PC-3 (cell line): Measurements from ENCODE around the gene MYO3B. TPM values are rescaled to one million over a fixed set of nuclear protein-coding genes. Genes with fewer than 3 reads are reported as not detected.

Source experiments
- ATAC-seq: fragments of 200-7000 bp; cut with Tn5 transposase; 2 replicates; pipeline ENCODE4 v1.9.1; 2020; ENCODE audit warnings: mild to moderate bottlenecking, moderate library complexity
- BruUV-seq: library from RNA; stranded (reverse); fragments of 400-500 nt; replicated peaks from 2 replicates; lab custom pipeline; 2021; lab: Mats Ljungman, UMichigan
- CTCF ChIA-PET: fragments of 300-600 bp; sonication (Branson Sonifier 250); formaldehyde crosslinking; loops from one replicate; lab custom pipeline; 2022; ENCODE audit warnings: antibody characterized with exemption; lab: Charles Lee
- POLR2A ChIA-PET: fragments of 300-600 bp; sonication (Branson Sonifier 250); formaldehyde crosslinking; loops from one replicate; lab custom pipeline; 2022; ENCODE audit warnings: antibody characterized with exemption; ENCODE audit not compliant: unreplicated experiment; lab: Charles Lee
- DNase-seq: peaks from one replicate; pipeline ENCODE4 v3.0.0-alpha.2; 2015
- H2AFZ ChIP-seq: fragments of 300-600 bp; sonication (generic); 2 replicates; pipeline ENCODE4 v1.6.0; 2016; ENCODE audit warnings: antibody characterized with exemption, low read length
- H3F3A ChIP-seq: fragments of 300-600 bp; sonication (generic); one replicate; pipeline ENCODE4 v1.6.0; 2017; ENCODE audit warnings: antibody characterized with exemption, low read length, control low read depth, mild to moderate bottlenecking; ENCODE audit not compliant: unreplicated experiment
- H3K27ac ChIP-seq: fragments of 300-600 bp; sonication (generic); 2 replicates; pipeline ENCODE4 v1.5.1; 2016; ENCODE audit warnings: mild to moderate bottlenecking, low read length
- H3K27me3 ChIP-seq: fragments of 300-600 bp; sonication (generic); 2 replicates; pipeline ENCODE4 v1.6.1; 2016; ENCODE audit warnings: low read length, mixed read lengths
- H3K36me3 ChIP-seq: fragments of 300-600 bp; sonication (generic); 2 replicates; pipeline ENCODE4 v1.6.1; 2016; ENCODE audit warnings: low read depth, mixed run types, low read length, mixed read lengths
- H3K4me1 ChIP-seq: fragments of 300-600 bp; sonication (generic); 2 replicates; pipeline ENCODE4 v1.5.1; 2016; ENCODE audit warnings: low read length; ENCODE audit not compliant: insufficient read depth
- H3K4me2 ChIP-seq: fragments of 300-600 bp; sonication (generic); 2 replicates; pipeline ENCODE4 v1.6.0; 2016; ENCODE audit warnings: low read length
- H3K4me3 ChIP-seq: fragments of 300-600 bp; sonication (generic); 2 replicates; pipeline ENCODE4 v1.5.1; 2016; ENCODE audit warnings: mild to moderate bottlenecking, low read length, mixed read lengths
- H3K79me2 ChIP-seq: fragments of 300-600 bp; sonication (generic); 2 replicates; pipeline ENCODE4 v1.6.1; 2017; ENCODE audit warnings: low read length, mixed read lengths
- H3K9ac ChIP-seq: fragments of 300-600 bp; sonication (generic); 2 replicates; pipeline ENCODE4 v1.6.0; 2016; ENCODE audit warnings: mild to moderate bottlenecking, low read length
- H3K9me2 ChIP-seq: fragments of 300-600 bp; sonication (generic); replicated peaks from 2 replicates; pipeline ENCODE4 v1.6.1; 2016; ENCODE audit warnings: mixed run types, low read length, mixed read lengths
- H3K9me3 ChIP-seq: fragments of 300-600 bp; sonication (generic); 2 replicates; pipeline ENCODE4 v1.6.1; 2016; ENCODE audit warnings: low read length, mixed read lengths
- H4K20me1 ChIP-seq: fragments of 300-600 bp; sonication (generic); 2 replicates; pipeline ENCODE4 v1.6.1; 2016; ENCODE audit warnings: low read length, mixed read lengths
- EZH2 ChIP-seq: fragments of 300-600 bp; sonication (generic); IDR thresholded peaks from one replicate; pipeline ENCODE4 v1.6.1; 2017; ENCODE audit warnings: antibody characterized with exemption, mild to moderate bottlenecking, low read length; ENCODE audit not compliant: unreplicated experiment
- EZH2phosphoT487 ChIP-seq: fragments of 300-600 bp; sonication (generic); IDR thresholded peaks from 2 replicates; pipeline ENCODE4 v1.6.1; 2018; ENCODE audit warnings: mild to moderate bottlenecking, antibody characterized with exemption, low read length, borderline replicate concordance
- intact Hi-C: fragments of 100-400 bp; cut with micrococcal nuclease; formaldehyde crosslinking; loops from 2 replicates; pipeline ENCODE4 v1.9.0; 2023
- total RNA-seq: library from RNA; depleted of rRNA; stranded (reverse); fragments of >200 nt; gene quantifications from 2 replicates; pipeline ENCODE4 v1.2.3, GENCODE V29; 2014
- TF ChIP-seq, protein P1 (sequence below): fragments of 300-600 bp; sonication (generic); conservative IDR thresholded peaks from 2 replicates; pipeline ENCODE4 v1.5.1; 2017; ENCODE audit warnings: antibody characterized with exemption, low read depth, mild to moderate bottlenecking, low read length

The MYO3B gene
- total RNA-seq, 1 experiment from 2014 or later = 1.1 TPM

DNA sequence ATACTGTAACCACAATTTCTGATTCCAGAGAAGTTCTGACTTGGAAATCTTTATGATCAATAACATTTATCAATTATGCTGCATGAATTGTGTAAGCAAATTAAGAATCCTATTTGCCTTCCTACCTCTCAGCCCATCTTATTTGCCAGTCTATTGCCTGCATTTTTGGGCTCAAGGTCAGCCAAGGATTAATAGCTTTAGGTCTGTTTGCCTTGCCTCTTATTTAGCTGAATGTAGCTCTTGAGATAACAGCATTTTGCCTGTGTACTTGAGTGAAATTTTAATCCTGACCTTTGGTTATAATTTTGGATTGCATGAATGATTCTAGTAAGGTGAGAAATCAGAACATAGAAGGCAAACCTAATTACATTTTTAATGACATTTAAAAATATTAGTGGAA, 51.2 kb downstream of the MYO3B start:
- Histone ChIP-seq H4K20me1 (no peaks in the 10 kb centered on the region), H3K27ac (no peak overlapping the region), H3K9ac (no peak overlapping the region), H3K9me2 (no peaks in the 10 kb centered on the region), H3F3A (no peaks in the 10 kb centered on the region), H3K27me3 (no peaks in the 10 kb centered on the region), H2AFZ (no peak overlapping the region), H3K4me1 (no peaks in the 10 kb centered on the region), H3K4me2 (no peak overlapping the region), H3K9me3 (no peaks in the 10 kb centered on the region), H3K79me2 (no peaks in the 10 kb centered on the region), H3K36me3 (no peaks in the 10 kb centered on the region), H3K4me3 (no peak overlapping the region)
- POLR2A ChIA-PET = no interaction called here
- BruUV-seq = no TSS peak
- CTCF ChIA-PET = no interaction called here
- ATAC-seq (no peak), DNase-seq (no peak)
- intact Hi-C loops = no loop called here
- TF ChIP-seq, protein P1, sequence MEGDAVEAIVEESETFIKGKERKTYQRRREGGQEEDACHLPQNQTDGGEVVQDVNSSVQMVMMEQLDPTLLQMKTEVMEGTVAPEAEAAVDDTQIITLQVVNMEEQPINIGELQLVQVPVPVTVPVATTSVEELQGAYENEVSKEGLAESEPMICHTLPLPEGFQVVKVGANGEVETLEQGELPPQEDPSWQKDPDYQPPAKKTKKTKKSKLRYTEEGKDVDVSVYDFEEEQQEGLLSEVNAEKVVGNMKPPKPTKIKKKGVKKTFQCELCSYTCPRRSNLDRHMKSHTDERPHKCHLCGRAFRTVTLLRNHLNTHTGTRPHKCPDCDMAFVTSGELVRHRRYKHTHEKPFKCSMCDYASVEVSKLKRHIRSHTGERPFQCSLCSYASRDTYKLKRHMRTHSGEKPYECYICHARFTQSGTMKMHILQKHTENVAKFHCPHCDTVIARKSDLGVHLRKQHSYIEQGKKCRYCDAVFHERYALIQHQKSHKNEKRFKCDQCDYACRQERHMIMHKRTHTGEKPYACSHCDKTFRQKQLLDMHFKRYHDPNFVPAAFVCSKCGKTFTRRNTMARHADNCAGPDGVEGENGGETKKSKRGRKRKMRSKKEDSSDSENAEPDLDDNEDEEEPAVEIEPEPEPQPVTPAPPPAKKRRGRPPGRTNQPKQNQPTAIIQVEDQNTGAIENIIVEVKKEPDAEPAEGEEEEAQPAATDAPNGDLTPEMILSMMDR = no peak
- TF ChIP-seq EZH2 (no peak), EZH2phosphoT487 (no peak)

DNA sequence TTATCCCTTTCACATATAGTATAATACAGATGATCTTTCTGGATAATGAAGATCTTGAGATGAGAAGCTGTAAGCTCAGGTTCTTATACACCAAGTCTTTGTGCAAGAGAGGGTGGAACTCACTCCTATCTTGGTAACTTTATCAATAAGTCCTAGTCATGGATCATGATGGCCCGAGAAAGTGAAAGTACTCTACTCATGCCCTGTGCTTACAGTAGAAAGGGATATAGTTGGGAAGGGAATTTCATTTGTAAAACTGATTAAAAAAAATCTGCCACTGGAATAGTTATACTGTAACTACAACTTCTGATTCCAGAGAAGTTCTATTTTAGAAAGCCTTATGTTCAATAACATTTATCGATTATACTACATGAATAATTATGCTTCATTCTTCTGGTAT, 51.8 kb downstream of the MYO3B start:
- no TSS peak for BruUV-seq
- DNase-seq = no peak
- Histone ChIP-seq H3K27me3 (no peaks in the 10 kb centered on the region), H3K79me2 (no peaks in the 10 kb centered on the region), H2AFZ (peak overlapping the region; percentile 19; the same call in 1 of the 2 replicates), H3K9me3 (no peaks in the 10 kb centered on the region), H3K4me3 (no peak overlapping the region), H3K9ac (no peak overlapping the region), H3F3A (no peaks in the 10 kb centered on the region), H3K4me2 (peak overlapping the region; percentile 19), H3K9me2 (no peaks in the 10 kb centered on the region), H3K36me3 (no peaks in the 10 kb centered on the region), H3K4me1 (no peaks in the 10 kb centered on the region), H3K27ac (no peak overlapping the region), H4K20me1 (no peaks in the 10 kb centered on the region)
- TF ChIP-seq EZH2 (no peak), EZH2phosphoT487 (no peak)
- TF ChIP-seq, protein P1 = no peak
- ATAC-seq = no peak
- intact Hi-C loops = loop anchor here (10.0 kb wide), 1 partner anchor 165 kb away; no protein-coding TSS in a partner anchor
- ChIA-PET CTCF (interaction anchor here (0.7 kb wide), 1 partner anchor 440 kb away, joined by 3 read pairs; no protein-coding TSS in a partner anchor), POLR2A (no interaction called here)

- Histone ChIP-seq H3K4me2 (no peak overlapping the region), H3F3A (no peaks in the 10 kb centered on the region), H3K4me3 (no peak overlapping the region), H3K9me2 (no peaks in the 10 kb centered on the region), H3K9ac (no peak overlapping the region), H2AFZ (no peak overlapping the region), H3K9me3 (no peaks in the 10 kb centered on the region), H3K79me2 (no peaks in the 10 kb centered on the region), H3K27me3 (no peaks in the 10 kb centered on the region), H3K4me1 (peaks cover 13% of the 10 kb centered on the region), H3K27ac (no peak overlapping the region), H3K36me3 (no peaks in the 10 kb centered on the region), H4K20me1 (no peaks in the 10 kb centered on the region)
- no TSS peak for BruUV-seq
- TF ChIP-seq, protein P1 = peak; percentile 87
- TF ChIP-seq EZH2phosphoT487 = no peak
- peak; percentile 84 for DNase-seq
- intact Hi-C loops = loop anchor here (1.0 to 10.0 kb wide), 5 partner anchors 88 to 577 kb away; no protein-coding TSS in a partner anchor
- ATAC-seq = peak; percentile 51; the same call in 1 of the 2 replicates
- ChIA-PET CTCF (interaction anchor here (0.6 to 1.0 kb wide), 2 partner anchors 125 to 127 kb away, joined by 3 read pairs; no protein-coding TSS in a partner anchor), POLR2A (no interaction called here)
Measured at GRCh38 chr2:170235860-170236679, 58.1 kb downstream of the MYO3B start.
